Endodermal cell (in vitro differentiated cells): ENCODE results near the gene ULK3. TPM values are rescaled to one million over a fixed set of nuclear protein-coding genes. Genes with fewer than 3 reads are reported as not detected.

Experiments
- DNase-seq: peaks from one replicate; pipeline ENCODE4 v3.0.0-alpha.2; 2017
- H3K27ac ChIP-seq: 2 replicates; pipeline ENCODE4 v1.5.1; 2013; ENCODE audit warnings: mild to moderate bottlenecking, low read depth, low read length, moderate library complexity
- H3K27me3 ChIP-seq: 2 replicates; pipeline ENCODE4 v1.6.1; 2013; ENCODE audit warnings: mild to moderate bottlenecking, low read length, moderate library complexity; ENCODE audit not compliant: insufficient read depth, control insufficient read depth, poor library complexity, severe bottlenecking
- H3K36me3 ChIP-seq: 2 replicates; pipeline ENCODE4 v1.7.0; 2013; ENCODE audit warnings: mild to moderate bottlenecking, low read length, moderate library complexity; ENCODE audit not compliant: control insufficient read depth, insufficient read depth
- H3K4me1 ChIP-seq: one replicate; pipeline ENCODE4 v1.7.0; 2013; ENCODE audit warnings: low read length; ENCODE audit not compliant: control insufficient read depth, insufficient read depth
- H3K4me3 ChIP-seq: 2 replicates; pipeline ENCODE4 v1.5.1; 2013; ENCODE audit warnings: mild to moderate bottlenecking, low read length, moderate library complexity
- H3K9ac ChIP-seq: 2 replicates; pipeline ENCODE4 v1.6.1; 2013; ENCODE audit warnings: mild to moderate bottlenecking, low read length, moderate library complexity; ENCODE audit not compliant: poor library complexity, severe bottlenecking; ENCODE audit errors: extremely low read depth
- H3K9me3 ChIP-seq: 2 replicates; pipeline ENCODE4 v1.6.1; 2013; ENCODE audit warnings: mild to moderate bottlenecking, low read length, moderate library complexity; ENCODE audit not compliant: control insufficient read depth
- H3K27ac Mint-ChIP-seq: 2 replicates; pipeline ENCODE4 v1.8.0; 2020; ENCODE audit warnings: mixed read lengths
- H3K27me3 Mint-ChIP-seq: 2 replicates; pipeline ENCODE4 v1.8.0; 2021; ENCODE audit warnings: mild to moderate bottlenecking, mixed read lengths; ENCODE audit not compliant: insufficient read depth
- H3K36me3 Mint-ChIP-seq: 2 replicates; pipeline ENCODE4 v1.8.0; 2020; ENCODE audit warnings: low read depth, mixed read lengths
- H3K4me1 Mint-ChIP-seq: 2 replicates; pipeline ENCODE4 v1.8.0; 2020; ENCODE audit warnings: mixed read lengths
- H3K4me3 Mint-ChIP-seq: 2 replicates; pipeline ENCODE4 v1.8.0; 2020; ENCODE audit warnings: mild to moderate bottlenecking, moderate library complexity, mixed read lengths
- H3K9me3 Mint-ChIP-seq: 2 replicates; pipeline ENCODE4 v1.8.0; 2020; ENCODE audit warnings: mild to moderate bottlenecking, mixed read lengths
- WGBS, 2 experiments: methylation state at CpG; one replicate each; pipeline versions ENCODE4 v1.1.5 to v1.1.7; 2013; ENCODE audit warnings: missing lambda C conversion rate in 2 of 2, mixed read lengths in 1 of 2; ENCODE audit not compliant: insufficient coverage in 1 of 2, insufficient read length in 1 of 2; 5-methylcytosine and 5-hydroxymethylcytosine counted together
- total RNA-seq, 2 donors: library from RNA; stranded (reverse); fragmentation: NEBNext Ultra II Directional in 1 of 2; extraction: Animal tissue kit (Norgen Biotek cat#: 25700) in 1 of 2; gene quantifications; 2 replicates in 1 of 2; 3 replicates in 1 of 2; pipeline ENCODE4 v1.2.1, GENCODE V29; 2021
- TF ChIP-seq, protein P1 (sequence below): fragments of 200-600 bp; sonication (generic); conservative IDR thresholded peaks from 2 replicates; pipeline ENCODE4 v1.5.0; 2021; ENCODE audit warnings: antibody characterized with exemption, mild to moderate bottlenecking

The ULK3 gene
- total RNA-seq, 2 donors from 2014 or later = 33.9 to 36.2 TPM

DNA sequence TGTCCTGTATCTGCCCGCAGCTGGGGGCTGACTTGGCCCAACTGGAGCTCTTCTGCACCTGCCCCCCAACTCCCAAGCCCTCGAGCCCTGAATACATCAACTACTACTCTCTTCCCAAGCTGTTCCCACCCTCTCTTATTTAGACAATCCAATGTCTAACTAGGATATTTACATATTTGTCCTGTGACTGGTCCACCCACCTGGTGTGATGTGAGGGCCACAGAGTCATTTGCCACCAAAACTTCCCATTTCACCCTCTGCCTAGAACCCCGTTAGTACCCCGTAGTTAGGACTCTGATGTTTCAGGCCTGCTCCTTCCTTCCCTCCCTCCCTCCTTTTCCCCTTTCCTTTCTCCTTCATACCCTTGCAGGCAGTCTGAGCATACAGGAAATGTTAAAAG, 10.1 kb downstream of the ULK3 start:
- WGBS, 2 experiments = 88 to 96% methylated on average over 3 to 4 of the region's 4 CpGs
- H3K4me1 Mint-ChIP-seq = peaks cover 2% of the 10 kb centered on the region
- DNase-seq = no peak
- TF ChIP-seq, protein P1, sequence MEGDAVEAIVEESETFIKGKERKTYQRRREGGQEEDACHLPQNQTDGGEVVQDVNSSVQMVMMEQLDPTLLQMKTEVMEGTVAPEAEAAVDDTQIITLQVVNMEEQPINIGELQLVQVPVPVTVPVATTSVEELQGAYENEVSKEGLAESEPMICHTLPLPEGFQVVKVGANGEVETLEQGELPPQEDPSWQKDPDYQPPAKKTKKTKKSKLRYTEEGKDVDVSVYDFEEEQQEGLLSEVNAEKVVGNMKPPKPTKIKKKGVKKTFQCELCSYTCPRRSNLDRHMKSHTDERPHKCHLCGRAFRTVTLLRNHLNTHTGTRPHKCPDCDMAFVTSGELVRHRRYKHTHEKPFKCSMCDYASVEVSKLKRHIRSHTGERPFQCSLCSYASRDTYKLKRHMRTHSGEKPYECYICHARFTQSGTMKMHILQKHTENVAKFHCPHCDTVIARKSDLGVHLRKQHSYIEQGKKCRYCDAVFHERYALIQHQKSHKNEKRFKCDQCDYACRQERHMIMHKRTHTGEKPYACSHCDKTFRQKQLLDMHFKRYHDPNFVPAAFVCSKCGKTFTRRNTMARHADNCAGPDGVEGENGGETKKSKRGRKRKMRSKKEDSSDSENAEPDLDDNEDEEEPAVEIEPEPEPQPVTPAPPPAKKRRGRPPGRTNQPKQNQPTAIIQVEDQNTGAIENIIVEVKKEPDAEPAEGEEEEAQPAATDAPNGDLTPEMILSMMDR = no peak
- H3K4me3 Mint-ChIP-seq = no peak overlapping the region
- no peaks in the 10 kb centered on the region for H3K4me1 ChIP-seq
- no peak overlapping the region for H3K4me3 ChIP-seq
- no peak overlapping the region for H3K9ac ChIP-seq
- H3K9me3 Mint-ChIP-seq = no peaks in the 10 kb centered on the region
- no peak overlapping the region for H3K27ac Mint-ChIP-seq
- no peaks in the 10 kb centered on the region for H3K9me3 ChIP-seq
- H3K27me3 ChIP-seq = peaks cover 13% of the 10 kb centered on the region
- no peak overlapping the region for H3K27ac ChIP-seq
- no peaks in the 10 kb centered on the region for H3K36me3 ChIP-seq
- peaks cover 4% of the 10 kb centered on the region for H3K36me3 Mint-ChIP-seq
- peaks cover 11% of the 10 kb centered on the region for H3K27me3 Mint-ChIP-seq

DNA sequence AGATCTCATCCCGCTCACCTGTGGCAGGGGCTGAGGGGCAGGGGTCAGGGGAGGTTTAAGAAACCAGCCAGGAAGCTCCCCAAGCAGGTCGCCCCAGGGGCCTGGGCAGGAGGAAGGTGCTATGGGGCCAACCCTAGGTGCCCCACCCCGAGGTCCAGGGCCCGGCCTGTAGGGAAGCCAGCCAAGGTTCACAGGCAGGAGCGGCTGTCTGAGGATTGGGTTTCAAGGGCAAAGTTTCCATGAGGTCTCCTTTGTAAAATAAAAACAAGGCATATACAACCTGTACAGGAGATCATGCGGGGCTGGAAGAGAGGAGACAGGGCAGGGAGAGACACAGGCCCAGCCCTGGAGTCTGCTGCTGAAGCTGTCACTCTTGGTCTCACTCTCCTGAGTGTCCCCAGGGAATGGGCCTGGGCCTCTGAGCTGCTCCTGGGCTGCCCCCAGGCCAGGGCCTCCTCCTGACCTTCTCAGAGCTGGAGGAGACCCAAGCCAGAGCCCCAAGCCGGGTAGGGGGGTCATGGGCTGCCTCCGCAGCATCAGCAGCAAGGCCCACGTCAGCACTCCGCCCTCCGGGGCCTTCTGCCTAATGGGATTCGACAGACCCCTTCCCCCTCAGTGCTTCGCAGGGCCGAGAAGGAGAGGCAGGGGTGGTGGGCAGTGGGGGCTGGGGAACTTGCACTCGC, 11.0 kb downstream of the ULK3 start:
- peaks cover 22% of the 10 kb centered on the region for H3K27me3 ChIP-seq
- 83 to 86% methylated on average over 1 to 15 of the region's 15 CpGs for WGBS, 2 experiments
- H3K9ac ChIP-seq = no peak overlapping the region
- no peak overlapping the region for H3K27ac ChIP-seq
- Mint-ChIP-seq H3K27ac (no peak overlapping the region), H3K4me3 (no peak overlapping the region), H3K27me3 (peaks cover 20% of the 10 kb centered on the region), H3K36me3 (no peaks in the 10 kb centered on the region), H3K9me3 (no peaks in the 10 kb centered on the region), H3K4me1 (peaks cover 2% of the 10 kb centered on the region)
- TF ChIP-seq, protein P1 = no peak
- DNase-seq = no peak
- H3K4me1 ChIP-seq = no peaks in the 10 kb centered on the region
- H3K9me3 ChIP-seq = no peaks in the 10 kb centered on the region
- no peaks in the 10 kb centered on the region for H3K36me3 ChIP-seq
- H3K4me3 ChIP-seq = no peak overlapping the region

DNA sequence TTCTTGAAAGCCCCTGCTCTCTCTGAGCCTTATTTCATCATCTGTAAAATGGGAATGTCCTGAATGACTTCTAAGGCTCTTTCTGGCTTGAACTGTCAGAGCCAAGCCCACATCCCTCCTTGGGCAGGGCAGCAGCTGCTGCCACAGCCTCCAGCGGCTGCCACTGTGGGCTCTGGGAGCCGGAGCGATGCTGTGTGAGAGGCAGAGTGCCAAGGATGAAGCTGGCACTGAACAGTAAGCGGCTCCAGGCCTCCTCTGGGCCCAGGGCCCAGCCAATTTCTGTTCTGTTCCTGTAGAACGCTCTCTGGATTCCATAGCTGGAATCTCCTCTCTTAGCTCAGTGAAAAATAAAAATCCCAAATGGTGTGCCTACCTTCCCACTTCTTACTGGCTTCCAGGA, 12.1 kb downstream of the ULK3 start:
- Histone ChIP-seq H3K4me3 (no peak overlapping the region), H3K27ac (no peak overlapping the region), H3K27me3 (peaks cover 32% of the 10 kb centered on the region), H3K36me3 (no peaks in the 10 kb centered on the region), H3K9me3 (no peaks in the 10 kb centered on the region), H3K9ac (no peak overlapping the region), H3K4me1 (no peaks in the 10 kb centered on the region)
- WGBS, 2 experiments = 86 to 91% methylated on average over 5 of the region's 5 CpGs
- Mint-ChIP-seq H3K27me3 (peaks cover 28% of the 10 kb centered on the region), H3K4me3 (no peak overlapping the region), H3K9me3 (no peaks in the 10 kb centered on the region), H3K4me1 (peaks cover 2% of the 10 kb centered on the region), H3K27ac (no peak overlapping the region), H3K36me3 (no peaks in the 10 kb centered on the region)
- TF ChIP-seq, protein P1 = no peak
- no peak for DNase-seq
